ENCODE measurements around the gene SLC38A7.
"Not testable (repeated sequence)": the region's sequence is repeated elsewhere in the genome, so short reads cannot be mapped to it uniquely, and the experiment has no call there.

SLC38A7 gene

GRCh38 chr16:58692450-58692849 lies 7.9 kb upstream of the SLC38A7 start:
- Mint-ChIP-seq H3K4me1 (no peaks in the 10 kb centered on the region), H3K27ac (no peak overlapping the region), H3K4me3 (no peak overlapping the region), H3K9me3 (no peaks in the 10 kb centered on the region), H3K36me3 (no peaks in the 10 kb centered on the region)
- ATAC-seq (no peak), DNase-seq (ENCODE audit: low spot score in 2 of 2) (no peak)

- not testable (repeated sequence) for H3K4me3 Mint-ChIP-seq; DNase-seq (ENCODE audit: low spot score in 2 of 2); ATAC-seq; H3K36me3 Mint-ChIP-seq; H3K27ac Mint-ChIP-seq; H3K9me3 Mint-ChIP-seq
- peaks cover 13% of the 10 kb centered on the region for H3K4me1 Mint-ChIP-seq
Observed at GRCh38 chr16:58686985-58687706, 2.6 kb upstream of the SLC38A7 start.

- Mint-ChIP-seq H3K36me3 (no peaks in the 10 kb centered on the region), H3K27ac (peak overlapping the region; percentile 89), H3K4me3 (peak overlapping the region; percentile 79), H3K9me3 (no peaks in the 10 kb centered on the region), H3K4me1 (peaks cover 19% of the 10 kb centered on the region)
- DNase-seq (ENCODE audit: low spot score in 2 of 2) = no peak
- no peak for ATAC-seq
Observed at GRCh38 chr16:58685084-58685449, 497 bp upstream of the SLC38A7 start.

- no peak for DNase-seq (ENCODE audit: low spot score in 2 of 2)
- Mint-ChIP-seq H3K27ac (peak overlapping the region; percentile 89), H3K36me3 (no peaks in the 10 kb centered on the region), H3K4me1 (peaks cover 19% of the 10 kb centered on the region), H3K9me3 (no peaks in the 10 kb centered on the region), H3K4me3 (peak overlapping the region; percentile 79)
- no peak for ATAC-seq
Observed at GRCh38 chr16:58684001-58684353, 593 bp downstream of the SLC38A7 start.

GRCh38 chr16:58679763-58680162 lies 4.8 kb downstream of the SLC38A7 start:
- ATAC-seq (no peak), DNase-seq (ENCODE audit: low spot score in 2 of 2) (no peak)
- Mint-ChIP-seq H3K4me1 (peaks cover 19% of the 10 kb centered on the region), H3K4me3 (no peak overlapping the region), H3K27ac (no peak overlapping the region), H3K9me3 (no peaks in the 10 kb centered on the region), H3K36me3 (peaks cover 6% of the 10 kb centered on the region)

GRCh38 chr16:58678716-58679115 lies 5.9 kb downstream of the SLC38A7 start:
- DNase-seq (ENCODE audit: low spot score in 2 of 2) = no peak
- Mint-ChIP-seq H3K4me1 (peaks cover 14% of the 10 kb centered on the region), H3K36me3 (peaks cover 6% of the 10 kb centered on the region), H3K9me3 (no peaks in the 10 kb centered on the region), H3K27ac (no peak overlapping the region), H3K4me3 (no peak overlapping the region)
- peak; percentile 23 for ATAC-seq

- no peak overlapping the region for H3K4me3 Mint-ChIP-seq
- peaks cover 6% of the 10 kb centered on the region for H3K36me3 Mint-ChIP-seq
- H3K27ac Mint-ChIP-seq = no peak overlapping the region
- ATAC-seq (no peak), DNase-seq (ENCODE audit: low spot score in 2 of 2) (no peak)
- H3K4me1 Mint-ChIP-seq = peaks cover 9% of the 10 kb centered on the region
- H3K9me3 Mint-ChIP-seq = no peaks in the 10 kb centered on the region
Observed at GRCh38 chr16:58678269-58678668, 6.3 kb downstream of the SLC38A7 start.

- no peaks in the 10 kb centered on the region for H3K9me3 Mint-ChIP-seq
- DNase-seq (ENCODE audit: low spot score in 2 of 2) = no peak
- no peak overlapping the region for H3K4me3 Mint-ChIP-seq
- H3K27ac Mint-ChIP-seq = no peak overlapping the region
- no peaks in the 10 kb centered on the region for H3K4me1 Mint-ChIP-seq
- ATAC-seq = peak; percentile 27
- peaks cover 12% of the 10 kb centered on the region for H3K36me3 Mint-ChIP-seq
Observed at GRCh38 chr16:58670946-58671583, 13.5 kb downstream of the SLC38A7 start.

GRCh38 chr16:58670177-58670576 lies 14.4 kb downstream of the SLC38A7 start:
- Mint-ChIP-seq H3K9me3 (no peaks in the 10 kb centered on the region), H3K36me3 (peaks cover 12% of the 10 kb centered on the region), H3K4me3 (no peak overlapping the region), H3K27ac (peak overlapping the region; percentile 66), H3K4me1 (no peaks in the 10 kb centered on the region)
- ATAC-seq = no peak
- DNase-seq (ENCODE audit: low spot score in 2 of 2) = no peak

- Mint-ChIP-seq H3K4me1 (no peaks in the 10 kb centered on the region), H3K36me3 (peaks cover 10% of the 10 kb centered on the region), H3K4me3 (no peak overlapping the region), H3K27ac (no peak overlapping the region), H3K9me3 (no peaks in the 10 kb centered on the region)
- ATAC-seq (no peak), DNase-seq (ENCODE audit: low spot score in 2 of 2) (no peak)
Observed at GRCh38 chr16:58665200-58665599, 19.4 kb downstream of the SLC38A7 start.

- DNase-seq (ENCODE audit: low spot score in 2 of 2) = no peak
- H3K4me3 Mint-ChIP-seq = no peak overlapping the region
Observed at GRCh38 chr16:58661199-58661830, 23.3 kb downstream of the SLC38A7 start.

GRCh38 chr16:58659911-58660310 lies 24.7 kb downstream of the SLC38A7 start:
- H3K4me3 Mint-ChIP-seq; H3K9me3 Mint-ChIP-seq; H3K36me3 Mint-ChIP-seq; ATAC-seq; H3K27ac Mint-ChIP-seq; DNase-seq (ENCODE audit: low spot score in 2 of 2); H3K4me1 Mint-ChIP-seq: not testable (repeated sequence)

More at GRCh38 chr16:58661199-58661830, 23.3 kb downstream of the SLC38A7 start:
- peak; percentile 87 for ATAC-seq
- Mint-ChIP-seq H3K36me3 (peaks cover 4% of the 10 kb centered on the region), H3K9me3 (no peaks in the 10 kb centered on the region), H3K4me1 (no peaks in the 10 kb centered on the region), H3K27ac (no peak overlapping the region)

GRCh38 chr16:58658796-58659211 lies 25.8 kb downstream of the SLC38A7 start:
- H3K9me3 Mint-ChIP-seq = no peaks in the 10 kb centered on the region
- no peaks in the 10 kb centered on the region for H3K36me3 Mint-ChIP-seq
- DNase-seq (ENCODE audit: low spot score in 2 of 2) (no peak), ATAC-seq (no peak)
- H3K4me1 Mint-ChIP-seq = no peaks in the 10 kb centered on the region
- H3K4me3 Mint-ChIP-seq = no peak overlapping the region
- no peak overlapping the region for H3K27ac Mint-ChIP-seq

- DNase-seq (ENCODE audit: low spot score in 2 of 2) (no peak), ATAC-seq (no peak)
- no peaks in the 10 kb centered on the region for H3K4me1 Mint-ChIP-seq
- H3K4me3 Mint-ChIP-seq = no peak overlapping the region
- no peaks in the 10 kb centered on the region for H3K36me3 Mint-ChIP-seq
- no peak overlapping the region for H3K27ac Mint-ChIP-seq
- H3K9me3 Mint-ChIP-seq = no peaks in the 10 kb centered on the region
Observed at GRCh38 chr16:58656899-58657298, 27.7 kb downstream of the SLC38A7 start.

- Mint-ChIP-seq H3K4me1 (no peaks in the 10 kb centered on the region), H3K36me3 (no peaks in the 10 kb centered on the region), H3K4me3 (no peak overlapping the region), H3K27ac (no peak overlapping the region), H3K9me3 (no peaks in the 10 kb centered on the region)
- ATAC-seq (no peak), DNase-seq (ENCODE audit: low spot score in 2 of 2) (no peak)
Observed at GRCh38 chr16:58655215-58655596, 29.4 kb downstream of the SLC38A7 start.

All from stimulated activated effector memory CD8-positive, alpha-beta T cell treated with anti-CD3 and anti-CD28 coated beads, Interleukin-12 subunit alpha, Interleukin-12 subunit beta, amount 100 ng/mL, for 72 hours (primary cell).